Hepatocyte (in vitro differentiated cells): ENCODE measurements around the gene EIF4E1B.

Source experiments
- CTCF ChIP-seq: fragments of 200-600 bp; sonication (generic); IDR thresholded peaks from 2 replicates; pipeline ENCODE4 v1.5.1; 2016; ENCODE audit warnings: antibody characterized with exemption, mild to moderate bottlenecking; ENCODE audit not compliant: poor library complexity
- EZH2 ChIP-seq: fragments of 200-600 bp; sonication (generic); IDR thresholded peaks from 2 replicates; pipeline ENCODE4 v1.6.1; 2016; ENCODE audit warnings: antibody characterized with exemption, mild to moderate bottlenecking, borderline replicate concordance

GRCh38 chr5:176639208-176639607, 8.7 kb downstream of the EIF4E1B start:
- no peak for TF ChIP-seq EZH2
- TF ChIP-seq CTCF, result no peak
